Ascending aorta (tissue), 2 donors: ENCODE data around the gene CXCR5. TPM values are rescaled to one million over a fixed set of nuclear protein-coding genes. Genes with fewer than 3 reads are reported as not detected.
"Not testable (repeated sequence)": the region's sequence is repeated elsewhere in the genome, so short reads cannot be mapped to it uniquely, and the experiment has no call there.

Experiments
- DNase-seq, 2 donors: peaks; one replicate each; pipeline ENCODE4 v3.0.0-alpha.2; 2019; ENCODE audit warnings: low spot score in 2 of 2
- H3K27ac ChIP-seq, 2 donors: fragments of 200-600 bp; sonication (generic); one replicate each; pipeline ENCODE4 v1.5.1; 2016 to 2017; ENCODE audit warnings: mild to moderate bottlenecking in 1 of 2
- H3K27me3 ChIP-seq: fragments of 200-600 bp; sonication (generic); one replicate; pipeline ENCODE4 v1.5.1; 2017
- H3K36me3 ChIP-seq, 2 donors: fragments of 200-600 bp; sonication (generic); one replicate each; pipeline ENCODE4 v1.5.1; 2016
- H3K4me1 ChIP-seq, 2 donors: fragments of 200-600 bp; sonication (generic); one replicate each; pipeline ENCODE4 v1.5.1; 2016 to 2017; ENCODE audit warnings: mild to moderate bottlenecking in 1 of 2
- H3K4me3 ChIP-seq, 2 donors: fragments of 200-600 bp; sonication (generic); one replicate each; pipeline ENCODE4 v1.5.1; 2016 to 2017; ENCODE audit warnings: mild to moderate bottlenecking in 1 of 2
- H3K9me3 ChIP-seq, 2 donors: fragments of 200-600 bp; sonication (generic); one replicate each; pipeline ENCODE4 v1.5.1; 2016
- intact Hi-C: fragments of 100-400 bp; cut with DNase I; formaldehyde crosslinking; loops from one replicate; pipeline ENCODE4 v1.15.1; 2023
- total RNA-seq: library from RNA; depleted of rRNA; stranded (reverse); fragments of >200 nt; gene quantifications from one replicate; pipeline ENCODE4 v1.1.0, GENCODE V29; 2016
- TF ChIP-seq, protein P1 (sequence below), 3 experiments: fragments of 200-600 bp in 2 of 3; fragments of 450-650 bp in 1 of 3; sonication (generic) in 2 of 3; IDR thresholded peaks; one replicate each; pipeline ENCODE4 v1.5.1; 2016 to 2019; ENCODE audit warnings: antibody characterized with exemption in 3 of 3, mild to moderate bottlenecking in 1 of 3, moderate library complexity in 1 of 3

The CXCR5 gene
- total RNA-seq, 1 donor from 2014 or later: not detected

DNA sequence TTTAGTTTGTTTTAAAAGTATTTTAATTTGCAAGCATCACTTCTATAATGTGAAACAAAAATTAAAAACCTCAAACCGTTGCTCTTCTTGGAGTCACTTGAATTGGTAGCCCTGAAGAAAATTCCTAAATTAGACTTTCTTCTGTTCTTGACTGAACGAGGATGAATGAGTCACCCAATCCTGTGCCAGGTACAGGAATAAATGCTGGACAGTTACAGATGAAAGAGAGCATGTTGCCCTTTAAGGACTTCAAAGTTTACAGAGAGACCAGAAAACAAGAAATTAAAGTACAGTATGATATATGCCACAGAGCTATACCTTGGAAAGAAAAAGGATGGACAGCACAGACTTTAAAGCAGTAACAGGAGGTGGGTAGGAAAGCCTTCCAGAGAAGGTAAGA, 41.3 kb upstream of the CXCR5 start:
- TF ChIP-seq, protein P1, sequence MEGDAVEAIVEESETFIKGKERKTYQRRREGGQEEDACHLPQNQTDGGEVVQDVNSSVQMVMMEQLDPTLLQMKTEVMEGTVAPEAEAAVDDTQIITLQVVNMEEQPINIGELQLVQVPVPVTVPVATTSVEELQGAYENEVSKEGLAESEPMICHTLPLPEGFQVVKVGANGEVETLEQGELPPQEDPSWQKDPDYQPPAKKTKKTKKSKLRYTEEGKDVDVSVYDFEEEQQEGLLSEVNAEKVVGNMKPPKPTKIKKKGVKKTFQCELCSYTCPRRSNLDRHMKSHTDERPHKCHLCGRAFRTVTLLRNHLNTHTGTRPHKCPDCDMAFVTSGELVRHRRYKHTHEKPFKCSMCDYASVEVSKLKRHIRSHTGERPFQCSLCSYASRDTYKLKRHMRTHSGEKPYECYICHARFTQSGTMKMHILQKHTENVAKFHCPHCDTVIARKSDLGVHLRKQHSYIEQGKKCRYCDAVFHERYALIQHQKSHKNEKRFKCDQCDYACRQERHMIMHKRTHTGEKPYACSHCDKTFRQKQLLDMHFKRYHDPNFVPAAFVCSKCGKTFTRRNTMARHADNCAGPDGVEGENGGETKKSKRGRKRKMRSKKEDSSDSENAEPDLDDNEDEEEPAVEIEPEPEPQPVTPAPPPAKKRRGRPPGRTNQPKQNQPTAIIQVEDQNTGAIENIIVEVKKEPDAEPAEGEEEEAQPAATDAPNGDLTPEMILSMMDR (IDR thresholded peaks at IDR 0.05): no peak
- peak overlapping the region in 1 of 2 donors; percentile 45 for H3K27ac ChIP-seq

DNA sequence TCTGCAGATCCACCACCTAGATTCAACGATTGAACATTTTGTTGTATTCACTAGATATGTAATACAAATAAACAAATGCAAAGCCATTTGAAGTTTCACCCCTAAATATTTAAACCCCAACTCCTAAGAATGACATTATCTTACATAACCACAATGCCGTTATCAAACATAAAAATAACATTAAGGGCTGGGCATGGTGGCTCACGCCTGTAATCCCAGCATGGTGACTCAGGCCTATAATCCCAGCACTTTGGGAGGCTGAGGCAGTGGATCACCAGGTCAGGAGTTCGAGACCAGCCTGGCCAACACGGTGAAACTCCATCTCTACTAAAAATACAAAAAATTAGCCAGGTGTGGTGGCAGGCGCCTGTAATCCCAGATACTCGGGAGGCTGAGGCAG, 40.8 kb upstream of the CXCR5 start:
- DNase-seq, intact Hi-C loops, H3K9me3 ChIP-seq, H3K4me3 ChIP-seq, H3K4me1 ChIP-seq, H3K27me3 ChIP-seq, H3K36me3 ChIP-seq: not testable (repeated sequence)
- peak overlapping the region in 1 of 2 donors; percentile 14 for H3K27ac ChIP-seq

More for the DNA sequence above, 41.3 kb upstream of the CXCR5 start:
- Histone ChIP-seq H3K9me3 (no peaks in the 10 kb centered on the region), H3K4me1 (peaks cover 0 to 3% of the 10 kb centered on the region in 2 donors), H3K27me3 (no peaks in the 10 kb centered on the region), H3K4me3 (no peak overlapping the region), H3K36me3 (no peaks in the 10 kb centered on the region)
- intact Hi-C loops: no loop called here
- no peak for DNase-seq

DNA sequence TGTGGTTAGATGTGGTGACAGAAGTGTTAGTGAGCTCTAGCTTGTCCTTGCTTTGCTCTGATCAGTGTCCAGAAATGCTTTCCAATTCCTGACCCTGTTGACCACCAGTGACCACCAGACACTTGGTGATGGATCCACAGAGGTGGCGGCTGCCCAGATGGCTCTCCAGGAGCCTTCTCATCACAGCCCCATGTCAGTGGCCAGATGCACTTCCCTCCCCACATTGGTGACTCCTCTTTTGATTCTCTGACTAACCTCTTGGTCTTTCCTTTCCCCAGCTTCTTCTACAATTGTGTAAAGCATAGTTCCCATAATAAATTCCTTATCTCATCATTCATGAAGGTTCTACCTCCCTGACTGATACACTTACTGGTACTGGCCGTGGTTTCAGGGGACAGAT, 40.1 kb upstream of the CXCR5 start:
- DNase-seq: no peak
- no peaks in the 10 kb centered on the region for H3K9me3 ChIP-seq
- H3K27me3 ChIP-seq: no peaks in the 10 kb centered on the region
- no peaks in the 10 kb centered on the region for H3K36me3 ChIP-seq
- intact Hi-C loops: no loop called here
- no peak overlapping the region for H3K4me3 ChIP-seq
- H3K27ac ChIP-seq: no peak overlapping the region
- TF ChIP-seq, protein P1 (IDR thresholded peaks at IDR 0.05): no peak
- peaks cover 0 to 3% of the 10 kb centered on the region in 2 donors for H3K4me1 ChIP-seq

DNA sequence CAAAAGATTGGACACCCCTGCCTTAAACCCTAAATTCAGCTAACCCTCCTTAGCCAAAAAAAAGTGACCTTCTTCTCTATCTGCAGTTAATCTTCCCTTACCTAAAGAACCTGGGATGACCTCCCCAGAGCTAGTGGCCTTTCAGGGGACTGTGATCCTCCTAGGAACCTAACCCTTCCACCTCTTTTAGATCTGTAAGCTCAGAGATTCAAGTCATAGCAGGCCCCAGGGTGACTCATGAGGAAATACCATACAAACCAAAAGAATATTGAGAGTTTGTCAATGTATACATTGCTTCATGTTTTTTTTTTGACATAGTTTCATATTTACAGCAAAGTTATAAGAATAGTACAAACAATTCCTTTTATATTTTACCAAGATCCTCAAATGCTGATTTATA, 38.3 kb upstream of the CXCR5 start:
- intact Hi-C loops: no loop called here
- H3K36me3 ChIP-seq: no peaks in the 10 kb centered on the region
- peaks cover 0 to 3% of the 10 kb centered on the region in 2 donors for H3K4me1 ChIP-seq
- TF ChIP-seq, protein P1 (IDR thresholded peaks at IDR 0.05): no peak
- no peak overlapping the region for H3K27ac ChIP-seq
- no peak overlapping the region for H3K4me3 ChIP-seq
- DNase-seq: no peak
- no peaks in the 10 kb centered on the region for H3K27me3 ChIP-seq
- no peaks in the 10 kb centered on the region for H3K9me3 ChIP-seq

DNA sequence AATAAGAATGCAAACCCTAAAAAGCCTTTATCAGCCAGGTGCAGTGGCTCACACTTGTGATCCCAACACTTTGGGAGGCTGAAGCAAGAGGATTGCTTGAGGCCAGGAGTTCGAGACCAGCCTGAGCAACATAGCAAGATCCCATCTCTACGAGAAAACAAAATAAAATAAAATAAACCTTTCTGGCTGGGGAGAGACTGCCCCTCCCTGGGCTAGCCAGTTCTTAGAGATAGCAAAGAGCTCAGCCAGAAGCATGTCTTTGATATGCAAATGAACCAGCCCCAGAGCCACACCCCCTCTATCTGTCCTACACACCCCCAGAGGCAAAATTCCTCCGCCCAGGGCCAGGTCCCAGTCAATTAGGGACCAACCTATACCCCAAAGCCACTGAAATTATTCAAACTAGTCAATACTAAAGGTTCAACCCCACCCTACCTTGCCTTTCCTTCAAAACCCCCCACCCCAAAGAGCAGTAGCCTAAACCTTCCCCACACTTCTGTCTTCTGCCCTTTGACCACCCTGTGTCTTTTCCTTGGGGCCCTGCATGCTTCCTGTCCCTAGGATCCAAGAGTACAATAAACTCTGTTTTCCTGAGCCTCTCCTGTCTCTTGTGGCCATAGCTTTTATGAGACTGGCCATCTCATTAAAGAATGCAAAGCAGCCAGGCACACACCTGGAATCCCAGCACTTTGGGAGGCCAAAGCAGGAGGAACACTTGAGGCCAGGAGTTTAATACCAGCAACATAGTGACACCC, 37.3 kb upstream of the CXCR5 start:
- Histone ChIP-seq H3K36me3 (no peaks in the 10 kb centered on the region), H3K4me1 (peaks cover 0 to 3% of the 10 kb centered on the region in 2 donors), H3K27me3 (no peaks in the 10 kb centered on the region), H3K4me3 (no peak overlapping the region), H3K27ac (no peak overlapping the region), H3K9me3 (no peaks in the 10 kb centered on the region)
- no peak for DNase-seq
- intact Hi-C loops: no loop called here
- TF ChIP-seq, protein P1 (IDR thresholded peaks at IDR 0.05): no peak

DNA sequence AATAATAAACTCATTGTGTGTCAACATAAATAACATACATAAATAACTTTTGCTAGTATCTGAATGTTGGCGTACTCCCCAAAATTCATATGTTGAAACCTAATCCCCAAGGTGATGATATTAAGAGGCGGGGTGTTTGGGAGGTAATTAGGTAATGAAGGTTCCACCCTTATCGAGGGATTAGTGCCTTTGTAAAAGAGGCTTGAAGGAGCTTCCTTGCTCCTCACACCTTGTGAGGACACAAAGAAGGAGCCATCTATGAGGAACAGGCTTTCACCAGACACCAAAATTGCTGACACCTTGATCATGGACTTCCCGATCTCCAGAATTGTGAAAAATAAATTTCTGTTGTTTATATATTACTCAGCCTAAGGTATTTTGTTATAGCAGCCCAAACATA, 33.9 kb upstream of the CXCR5 start:
- DNase-seq: no peak
- intact Hi-C loops: no loop called here
- Histone ChIP-seq H3K4me1 (no peaks in the 10 kb centered on the region), H3K27me3 (no peaks in the 10 kb centered on the region), H3K36me3 (no peaks in the 10 kb centered on the region), H3K27ac (no peak overlapping the region), H3K9me3 (no peaks in the 10 kb centered on the region), H3K4me3 (no peak overlapping the region)
- TF ChIP-seq, protein P1 (IDR thresholded peaks at IDR 0.05): no peak
